Stimulated activated CD8-positive, alpha-beta memory T cell treated with anti-CD3 and anti-CD28 coated beads, Interleukin-15, amount 100 ng/mL, for 4 hours (primary cell): ENCODE measurements around the gene CPED1.
"Not testable (repeated sequence)": the region's sequence is repeated elsewhere in the genome, so short reads cannot be mapped to it uniquely, and the experiment has no call there.

Experiments used
- DNase-seq, 2 donors: peaks; one replicate each; pipeline ENCODE4 v3.0.0-alpha.2; 2020; ENCODE audit warnings: low read depth in 2 of 2

The CPED1 gene

DNA sequence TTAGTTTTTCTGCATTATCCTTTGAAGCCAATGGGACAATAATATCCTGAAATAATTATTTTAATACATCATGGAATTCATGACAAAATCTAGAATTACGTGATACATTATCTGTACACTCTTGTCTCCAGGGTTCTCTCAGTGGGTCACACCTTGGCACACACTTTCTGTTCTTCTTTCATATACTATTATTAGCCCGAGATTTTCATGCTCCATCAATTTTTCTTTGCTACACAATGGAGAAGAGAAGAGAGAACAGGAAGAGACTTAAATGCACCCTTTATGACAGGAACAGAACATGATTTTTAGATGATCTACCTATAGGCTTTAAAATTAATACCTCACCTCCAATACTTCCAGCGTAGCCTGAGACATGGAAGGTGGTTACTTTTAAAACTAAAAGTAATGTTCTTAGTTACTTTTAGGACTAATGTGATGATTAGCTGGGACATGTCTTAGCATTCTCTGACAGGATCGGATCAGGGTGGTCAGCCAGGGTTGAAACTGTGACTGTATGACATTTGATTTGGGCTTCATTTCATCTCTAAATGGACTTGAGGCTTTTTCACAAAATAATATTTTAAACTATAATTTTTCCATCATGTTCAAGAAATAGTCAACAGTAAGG is 192.0 kb downstream of the CPED1 start:
- DNase-seq = no peak

DNA sequence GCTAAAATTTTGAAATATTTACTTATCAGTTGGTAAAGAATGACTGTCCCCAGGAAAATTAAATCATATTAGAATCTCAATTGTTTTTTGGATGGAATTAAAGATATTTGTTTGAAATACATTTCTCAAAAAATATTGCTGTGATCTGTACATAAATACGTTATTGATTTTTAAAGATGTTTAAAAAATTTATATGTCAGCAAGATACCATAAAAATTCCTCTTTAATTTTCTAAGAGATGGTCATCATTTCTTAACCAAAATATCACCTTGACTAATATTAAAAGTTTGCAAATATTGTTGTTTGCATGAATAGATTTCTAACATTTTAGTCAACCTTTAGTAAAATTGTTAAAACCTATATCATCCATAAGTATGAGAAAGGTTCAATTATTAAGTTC is 192.8 kb downstream of the CPED1 start:
- DNase-seq = no peak

- no peak for DNase-seq
Measured at GRCh38 chr7:121182281-121182680, 193.8 kb downstream of the CPED1 start.

DNA sequence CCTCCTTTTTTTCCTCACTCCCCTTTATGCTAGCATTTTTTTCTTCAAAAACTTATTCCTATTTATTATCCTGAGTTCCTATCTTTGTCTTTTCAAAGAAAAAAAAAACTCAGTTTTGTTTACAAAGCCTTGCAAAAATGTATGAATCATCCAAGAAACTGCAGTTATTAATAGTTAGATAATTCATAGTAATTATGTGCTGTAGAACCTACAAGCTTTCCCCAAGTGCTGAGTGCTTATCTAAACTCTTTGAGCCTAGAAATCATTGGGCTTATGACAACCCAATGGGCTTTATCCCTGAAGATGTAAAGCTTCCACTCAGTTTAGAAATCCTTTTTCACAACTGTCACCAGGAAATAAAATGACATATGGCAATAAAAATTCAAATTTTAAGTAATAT is 194.4 kb downstream of the CPED1 start:
- DNase-seq = no peak

GRCh38 chr7:121183883-121184282 is 195.4 kb downstream of the CPED1 start:
- not testable (repeated sequence) for DNase-seq

- DNase-seq = no peak
Measured at GRCh38 chr7:121186746-121187145, 198.2 kb downstream of the CPED1 start.

- no peak for DNase-seq
Measured at GRCh38 chr7:121187222-121187621, 198.7 kb downstream of the CPED1 start.

GRCh38 chr7:121187676-121188075 is 199.2 kb downstream of the CPED1 start:
- DNase-seq = no peak

- no peak for DNase-seq
Measured at GRCh38 chr7:121192834-121193233, 204.3 kb downstream of the CPED1 start.

GRCh38 chr7:121195010-121195409 is 206.5 kb downstream of the CPED1 start:
- DNase-seq = no peak

DNA sequence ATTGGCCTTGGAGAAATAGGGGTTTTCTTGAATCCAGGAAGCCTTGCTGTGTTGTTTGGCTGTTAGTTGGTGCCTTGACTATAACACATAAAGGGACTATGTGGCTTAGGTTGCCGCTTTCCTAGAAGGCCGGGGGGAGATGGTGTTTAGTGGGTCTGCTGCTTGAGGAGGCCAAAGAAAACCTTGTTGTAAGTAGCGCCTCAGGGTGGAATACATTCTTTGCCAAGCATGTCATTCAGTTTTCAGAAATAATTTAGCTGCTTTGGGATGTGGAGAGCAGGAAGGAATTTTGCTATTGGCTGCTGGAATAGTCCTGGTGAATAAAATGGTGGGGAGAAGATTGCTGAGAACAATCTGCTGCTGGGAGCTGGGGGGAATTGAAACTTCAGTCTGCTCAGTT is 207.4 kb downstream of the CPED1 start:
- DNase-seq = no peak

DNA sequence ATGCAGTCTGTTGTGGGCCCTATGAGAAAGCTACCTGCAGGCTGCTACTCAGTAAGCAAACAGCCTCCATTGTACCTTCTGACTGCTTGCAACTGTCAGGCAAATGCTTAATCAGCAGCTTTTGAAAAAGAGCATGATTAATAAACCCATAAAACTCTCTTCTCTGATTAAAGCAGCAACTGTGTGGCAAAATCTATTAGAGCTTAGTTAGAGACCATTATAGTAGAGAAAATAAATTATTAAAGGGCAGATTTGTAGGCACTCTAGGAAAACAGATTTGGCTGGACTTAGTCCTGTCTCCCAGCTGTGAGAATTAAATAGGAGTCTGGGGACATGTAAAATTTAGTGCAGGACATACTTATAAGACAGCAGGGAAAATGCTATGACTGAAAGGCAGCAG is 207.8 kb downstream of the CPED1 start:
- DNase-seq = no peak

DNA sequence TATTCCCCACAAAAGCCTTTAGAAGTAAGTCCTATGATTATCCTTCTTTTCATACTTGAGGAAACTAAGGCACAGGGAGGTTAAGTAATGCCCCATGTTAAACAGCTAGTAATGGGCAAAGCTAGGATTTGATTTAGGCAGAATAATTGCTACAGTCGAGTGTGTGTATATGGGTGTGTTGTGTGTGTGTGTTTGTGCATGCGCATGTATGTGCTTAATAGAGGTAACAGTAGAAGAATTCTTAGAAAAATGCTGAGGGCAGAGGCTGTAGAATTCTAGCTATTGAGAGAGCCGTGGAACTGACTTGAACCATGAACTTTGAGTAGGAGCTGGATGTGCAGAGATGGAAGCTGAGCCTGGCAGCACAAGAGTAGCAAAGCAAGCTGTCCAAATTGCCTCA is 208.9 kb downstream of the CPED1 start:
- no peak for DNase-seq

DNA sequence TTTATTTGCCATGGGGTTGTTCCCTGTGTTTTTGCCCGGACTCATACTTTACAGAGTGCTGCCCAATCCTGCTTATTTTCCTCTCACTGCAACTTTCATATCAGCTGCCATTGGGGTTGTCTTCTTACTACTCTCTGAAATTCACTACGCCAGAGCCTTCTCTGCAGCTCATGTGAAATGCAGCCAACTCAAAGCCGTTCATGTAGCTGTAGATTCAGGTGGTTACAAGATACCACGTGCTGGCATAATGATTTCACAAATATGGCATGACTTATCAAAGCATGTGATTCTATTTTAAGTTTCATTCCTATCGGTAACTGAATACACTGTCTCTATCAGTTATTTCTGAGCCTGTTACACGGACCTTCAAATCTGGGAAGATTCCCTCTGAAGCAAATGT is 210.0 kb downstream of the CPED1 start:
- DNase-seq = no peak

DNA sequence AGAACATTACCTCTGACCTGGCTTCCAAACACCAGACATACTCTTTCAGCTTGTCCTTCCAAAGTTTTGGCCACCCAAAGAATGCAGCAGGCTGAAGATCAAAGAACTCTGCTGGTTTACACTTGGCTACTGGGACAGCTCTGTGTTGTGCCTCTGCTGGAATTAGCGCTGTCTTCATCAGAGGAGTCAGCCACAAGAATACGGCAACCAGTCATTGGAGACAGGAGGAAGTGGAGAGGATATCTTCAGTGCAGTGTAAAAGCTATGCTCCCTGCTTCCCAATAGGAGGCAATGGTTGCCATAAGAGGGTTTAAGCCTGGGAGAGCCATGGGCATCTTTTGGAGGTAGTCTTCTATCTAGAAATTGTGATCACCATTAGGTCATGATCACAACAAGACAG is 213.6 kb downstream of the CPED1 start:
- DNase-seq = no peak

GRCh38 chr7:121202834-121203233 is 214.3 kb downstream of the CPED1 start:
- no peak for DNase-seq

DNA sequence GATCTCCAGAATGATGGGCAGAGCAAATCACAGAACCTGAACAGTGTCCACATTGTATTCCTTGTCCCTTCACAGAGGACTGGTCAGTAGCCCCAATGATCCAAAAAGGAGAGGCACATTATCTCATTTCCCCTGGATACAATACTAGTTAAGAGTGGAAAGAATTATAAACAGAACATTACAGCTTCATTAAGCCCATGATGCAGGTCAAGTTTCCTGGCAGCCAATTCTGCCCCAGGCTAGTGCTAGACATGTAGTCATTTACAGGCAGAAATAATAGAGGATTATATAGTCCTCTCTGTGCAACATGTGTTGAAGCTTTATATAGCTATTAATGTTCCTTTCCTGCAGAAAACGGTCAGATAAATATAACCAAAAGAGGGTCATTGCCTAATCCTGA is 216.0 kb downstream of the CPED1 start:
- no peak for DNase-seq

DNA sequence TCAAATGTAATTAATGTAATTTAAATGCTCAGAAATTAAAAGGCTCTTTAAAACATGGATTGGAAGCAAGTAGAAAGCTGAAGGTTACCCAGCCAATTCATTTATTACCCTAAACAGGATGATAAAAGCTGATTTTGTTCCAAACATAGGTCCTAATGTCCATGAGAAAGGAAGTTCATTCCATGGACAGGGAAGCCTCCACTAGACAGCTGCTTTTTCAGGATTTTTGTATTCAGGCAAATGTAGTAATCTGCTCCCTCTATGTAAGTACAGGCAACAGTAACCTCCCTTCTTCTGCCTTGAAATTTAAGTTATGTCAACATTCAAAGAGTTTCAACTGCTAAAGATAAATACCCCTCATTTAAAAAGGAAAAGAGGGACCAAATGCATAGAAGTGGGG is 217.3 kb downstream of the CPED1 start:
- DNase-seq = no peak

DNA sequence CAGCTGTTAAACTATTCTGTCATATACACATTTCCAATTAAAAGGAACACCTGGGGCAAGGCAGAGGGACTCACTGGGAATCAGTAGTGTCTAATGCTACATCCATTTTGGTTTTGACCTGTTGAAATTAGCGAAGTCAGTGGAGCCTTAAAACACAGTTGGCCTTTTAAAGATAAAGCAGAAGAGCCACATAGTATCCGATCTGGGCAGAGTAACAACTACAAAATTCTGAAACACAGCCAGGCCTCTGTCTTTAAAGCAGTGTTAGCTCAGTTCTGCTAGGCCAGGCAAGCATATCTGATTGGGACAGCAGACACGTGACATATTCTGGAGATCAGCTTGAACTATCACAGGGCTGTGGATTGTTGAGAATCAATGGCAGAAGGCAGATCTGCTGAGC is 222.7 kb downstream of the CPED1 start:
- no peak for DNase-seq

DNA sequence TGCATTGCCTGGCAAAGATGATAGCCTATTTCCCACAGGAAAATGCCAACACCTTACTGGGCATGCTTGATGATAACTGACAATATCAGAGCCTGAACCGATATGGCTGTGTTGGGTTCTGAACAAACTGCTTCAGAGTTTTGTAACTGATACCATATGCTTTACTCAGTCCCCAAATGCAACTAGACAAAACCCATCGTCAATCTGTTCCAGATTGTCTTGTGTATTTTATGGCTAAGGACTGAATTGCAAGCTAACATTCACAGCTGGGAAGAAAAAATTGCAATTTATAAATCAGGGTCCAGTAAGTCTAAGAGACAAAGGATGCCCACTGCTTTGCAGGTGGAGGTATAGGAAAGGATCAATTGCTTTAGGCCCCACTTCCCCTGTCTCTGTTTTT is 223.5 kb downstream of the CPED1 start:
- DNase-seq = no peak

- no peak for DNase-seq
Measured at GRCh38 chr7:121214657-121215056, 226.1 kb downstream of the CPED1 start.

- no peak for DNase-seq
Measured at GRCh38 chr7:121219026-121219425, 230.5 kb downstream of the CPED1 start.

- DNase-seq = not testable (repeated sequence)
Measured at GRCh38 chr7:121221108-121221507, 232.6 kb downstream of the CPED1 start.

GRCh38 chr7:121228779-121229178 is 240.3 kb downstream of the CPED1 start:
- DNase-seq = no peak
